ENCODE measurements around the gene PGBD5.

The PGBD5 gene

DNA sequence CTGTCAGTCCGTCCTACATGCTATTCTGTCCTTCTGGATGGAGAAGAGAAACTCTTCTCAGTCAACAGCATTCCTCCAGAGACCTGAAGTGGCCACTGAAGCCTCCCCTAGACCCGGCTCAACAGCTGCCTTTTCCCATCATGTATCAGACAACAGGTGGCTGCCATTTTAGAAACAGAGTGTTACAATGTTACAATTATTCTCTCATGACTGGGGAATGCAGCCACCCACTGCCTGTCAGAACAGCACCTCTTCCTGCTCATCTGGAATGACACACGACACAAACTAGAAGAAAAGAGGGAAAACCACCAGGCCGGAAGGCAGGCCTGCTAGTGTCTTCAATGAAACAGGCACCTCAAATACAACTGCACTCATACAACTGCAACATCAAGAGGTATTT, 105.3 kb downstream of the PGBD5 start:
- no peak for DNase-seq

- no peak for DNase-seq
Measured at GRCh38 chr1:230319014-230319747, 107.0 kb downstream of the PGBD5 start.

- no peak for DNase-seq
Measured at GRCh38 chr1:230317823-230318819, 108.0 kb downstream of the PGBD5 start.

DNA sequence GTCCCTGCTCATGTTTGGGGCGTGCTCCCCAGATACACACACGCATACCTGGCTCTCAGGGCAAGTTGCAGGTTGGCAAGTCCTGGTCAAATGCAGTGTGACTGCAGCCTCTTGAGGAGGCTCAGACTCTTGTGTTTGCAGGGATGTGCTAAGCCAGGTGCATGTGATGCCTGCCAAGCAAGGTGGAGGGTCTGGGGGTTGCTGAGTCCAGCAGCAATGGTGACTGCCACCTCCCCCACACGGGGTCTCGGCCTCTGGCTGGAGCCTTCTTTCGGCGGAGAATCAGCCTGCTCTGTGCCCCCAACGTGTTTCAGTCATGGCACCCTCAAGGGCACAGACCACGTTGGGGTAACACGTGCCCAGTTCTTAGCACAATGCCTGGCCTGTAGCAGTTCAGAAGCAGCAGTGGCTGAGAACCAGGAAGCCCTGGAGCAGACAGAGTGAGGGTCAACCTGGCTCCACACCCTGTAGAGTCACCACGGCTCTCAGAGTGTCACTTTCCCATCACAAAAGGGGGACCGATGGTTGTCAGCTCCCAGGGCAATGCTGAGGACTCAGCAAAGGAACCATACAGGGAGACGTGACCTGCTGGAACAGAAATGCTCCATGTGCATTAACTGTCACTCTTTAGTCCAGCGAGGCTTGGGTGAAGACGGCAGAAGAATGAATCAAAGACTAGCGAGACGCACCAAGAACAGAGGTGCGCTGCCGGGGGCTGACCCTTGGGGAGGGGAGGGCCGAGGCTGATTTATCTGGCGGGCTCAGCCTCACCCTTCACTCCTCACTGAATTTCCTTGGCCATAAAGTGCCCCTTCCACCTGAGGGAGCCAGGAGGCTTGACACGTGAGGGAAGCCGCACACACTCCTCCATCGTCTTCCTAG, 109.0 kb downstream of the PGBD5 start:
- no peak for DNase-seq

DNA sequence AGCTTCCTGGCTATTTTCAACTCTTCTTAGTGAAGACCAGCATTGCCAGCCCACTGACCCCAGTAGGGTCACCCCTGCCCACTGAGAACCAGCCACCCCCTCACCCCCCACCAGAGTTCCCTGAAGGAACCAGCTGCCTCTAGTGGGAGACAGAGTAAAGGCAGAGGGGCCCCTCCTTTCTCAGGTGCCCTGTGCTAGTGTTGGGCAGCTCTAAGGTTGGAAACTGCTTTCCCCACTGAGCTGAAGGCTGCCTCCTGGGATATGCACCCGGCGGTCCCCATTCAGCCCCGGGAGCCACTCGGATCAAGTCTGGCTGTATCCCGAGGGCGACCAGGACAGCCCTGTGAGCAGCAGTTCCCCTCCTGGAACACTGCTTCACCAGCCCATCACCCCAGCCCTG, 111.0 kb downstream of the PGBD5 start:
- no peak for DNase-seq

GRCh38 chr1:230314142-230314470, 112.0 kb downstream of the PGBD5 start:
- no peak for DNase-seq

- no peak for DNase-seq
Measured at GRCh38 chr1:230313453-230314141, 112.5 kb downstream of the PGBD5 start.

- no peak for DNase-seq
Measured at GRCh38 chr1:230312676-230313075, 113.5 kb downstream of the PGBD5 start.

GRCh38 chr1:230310381-230311163, 115.6 kb downstream of the PGBD5 start:
- DNase-seq, result peak; percentile 81 to 83

DNA sequence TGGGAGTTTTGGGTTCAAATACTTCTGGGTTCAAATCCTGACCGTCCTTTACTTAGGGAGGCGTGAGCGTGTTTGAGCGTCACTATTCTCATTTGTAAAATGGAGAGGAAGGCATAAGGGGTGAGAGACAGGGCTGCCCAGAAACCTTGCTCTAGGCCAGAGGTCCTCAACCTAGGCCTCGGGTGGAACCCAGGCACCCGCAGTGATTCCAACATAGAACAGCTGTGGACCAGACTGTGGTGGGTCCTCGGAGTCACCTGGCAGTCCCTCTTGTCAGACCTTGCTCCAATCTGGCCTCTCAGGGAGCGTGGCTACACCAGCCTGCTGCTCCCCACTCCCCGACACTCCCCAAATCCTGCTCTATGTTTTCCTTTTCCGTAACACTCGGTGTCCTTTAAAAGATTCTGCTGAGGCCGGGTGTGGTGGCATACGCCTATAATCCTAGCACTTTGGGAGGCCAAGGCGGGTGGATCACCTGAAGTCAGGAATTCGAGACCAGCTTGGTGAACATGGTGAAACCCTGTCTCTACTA, 116.4 kb downstream of the PGBD5 start:
- DNase-seq, result no peak

DNA sequence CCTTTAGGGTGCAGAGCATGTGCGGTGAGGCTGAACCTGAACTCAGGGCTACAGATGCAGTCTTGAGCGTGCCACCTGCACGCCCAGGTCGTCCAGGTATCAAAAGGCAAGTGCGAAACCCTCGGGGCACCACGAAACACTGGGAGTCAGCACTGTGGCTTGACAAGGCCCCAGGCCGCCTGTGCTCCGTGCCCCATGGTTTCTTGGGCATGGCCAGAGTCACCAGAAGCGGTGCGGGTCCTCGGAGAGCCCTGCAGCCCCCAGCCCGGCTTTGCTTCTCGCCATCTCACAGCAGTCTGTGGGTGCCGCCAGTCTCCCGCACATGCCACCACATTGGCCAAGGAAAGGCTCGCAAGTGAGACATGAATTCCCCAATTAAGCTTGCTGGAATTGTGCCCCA, 117.3 kb downstream of the PGBD5 start:
- DNase-seq, result no peak

DNA sequence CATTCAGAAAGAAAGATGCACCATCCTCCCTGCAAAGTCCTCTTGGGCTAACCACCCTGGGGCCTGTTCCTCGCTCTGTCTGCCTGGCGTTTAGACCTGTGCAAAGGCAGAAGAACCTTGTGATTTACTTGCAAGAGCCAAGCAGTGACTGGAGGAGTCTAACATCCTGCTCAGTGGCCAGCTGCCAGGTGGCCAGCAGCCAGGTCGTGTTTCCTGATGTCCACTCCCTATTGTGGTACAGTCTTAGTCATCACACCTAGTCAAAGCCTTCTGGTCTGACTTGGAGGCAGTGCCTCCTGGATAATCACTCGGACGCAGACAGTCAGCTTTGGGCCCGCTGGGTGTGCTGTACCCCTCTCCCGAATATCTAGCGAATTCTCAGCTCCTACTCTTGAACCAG, 118.1 kb downstream of the PGBD5 start:
- DNase-seq, result peak in 1 of 2 experiments; percentile 34

- no peak for DNase-seq
Measured at GRCh38 chr1:230307213-230307612, 118.9 kb downstream of the PGBD5 start.

- DNase-seq, result no peak
Measured at GRCh38 chr1:230306169-230306568, 120.0 kb downstream of the PGBD5 start.

DNA sequence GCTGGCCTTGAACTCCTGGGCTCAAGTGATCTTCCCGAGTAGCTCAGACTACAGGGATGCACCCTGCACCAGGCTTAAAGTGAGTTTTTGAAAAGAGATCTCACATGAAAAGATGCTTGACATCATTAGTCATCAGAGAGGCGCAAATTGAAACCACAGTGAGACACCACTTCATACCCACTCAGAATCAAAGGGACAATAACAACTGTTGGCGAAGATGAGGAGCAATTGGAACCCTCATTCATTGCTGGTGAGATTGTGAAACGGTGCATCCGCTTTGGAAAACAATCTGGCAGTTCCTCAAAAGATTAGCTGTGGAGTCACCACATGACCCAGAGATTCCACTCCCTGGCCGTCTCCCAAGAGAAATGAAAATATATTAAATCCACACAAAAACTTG, 122.3 kb downstream of the PGBD5 start:
- DNase-seq, result no peak

DNA sequence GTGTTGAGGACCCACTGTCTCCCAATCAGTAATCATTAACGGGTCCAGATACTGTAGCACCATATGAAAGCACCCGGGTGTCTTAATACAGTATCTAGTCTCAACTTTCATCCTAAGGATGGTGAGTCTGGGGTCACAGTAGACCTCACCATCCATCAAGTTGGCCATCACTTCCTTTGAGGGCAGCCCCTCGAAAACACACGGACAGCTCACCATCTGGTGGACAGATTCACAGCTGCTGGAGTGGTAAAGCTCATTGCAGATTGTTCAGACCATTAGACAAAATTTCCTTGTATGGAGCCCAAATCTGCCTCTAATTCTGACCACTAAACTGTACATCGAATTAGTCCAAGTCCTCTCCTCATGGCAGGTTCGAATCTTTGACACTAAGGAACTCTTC, 123.1 kb downstream of the PGBD5 start:
- DNase-seq, result no peak

DNA sequence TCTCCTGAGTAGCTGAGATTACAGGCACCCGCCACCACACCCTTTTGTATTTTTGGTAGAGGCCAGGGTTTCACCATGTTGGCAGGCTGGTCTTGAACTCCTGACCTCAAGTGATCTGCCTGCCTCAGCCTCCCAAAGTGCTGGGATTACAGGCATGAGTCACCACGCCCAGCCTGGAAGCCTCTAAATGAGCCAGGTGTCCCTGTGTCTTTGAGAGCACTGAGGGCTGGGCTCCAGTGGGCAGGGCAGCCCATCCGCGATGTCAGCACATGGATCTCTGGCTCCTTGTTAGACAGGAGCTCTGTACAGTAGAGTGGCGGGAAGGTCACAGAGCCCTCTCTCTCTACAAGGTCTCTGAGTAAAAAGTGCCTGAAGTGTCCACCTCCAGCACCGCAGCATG, 124.3 kb downstream of the PGBD5 start:
- DNase-seq, result no peak

DNA sequence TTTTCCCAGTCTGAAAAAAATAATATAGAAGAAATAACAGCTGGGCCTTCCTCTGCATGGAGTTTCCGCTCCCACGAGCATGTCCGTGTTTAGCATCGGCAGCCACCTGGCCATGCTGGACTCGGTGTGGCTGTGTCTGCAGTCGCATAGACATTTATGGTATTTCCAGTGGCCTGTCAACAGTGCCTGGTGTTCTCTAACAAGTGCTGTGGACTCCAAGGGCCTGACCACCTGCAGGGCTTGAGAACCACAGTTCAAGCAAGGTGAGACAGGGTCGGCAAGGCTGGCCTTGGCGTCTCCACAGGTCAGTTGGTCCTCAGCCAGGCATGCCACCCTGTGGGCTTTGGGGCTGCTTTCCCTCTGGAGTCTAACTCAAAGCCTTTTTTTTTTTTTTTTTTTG, 124.8 kb downstream of the PGBD5 start:
- no peak for DNase-seq

- DNase-seq, result no peak
Measured at GRCh38 chr1:230300322-230301301, 125.5 kb downstream of the PGBD5 start.
